Neural progenitor cell (in vitro differentiated cells): ENCODE data around the gene CACFD1. TPM values are rescaled to one million over a fixed set of nuclear protein-coding genes. Genes with fewer than 3 reads are reported as not detected.
A peak's percentile ranks its signal among the peaks of the same experiment; 100 is the strongest.

ENCODE experiments used
- DNase-seq: peaks from one replicate; pipeline ENCODE4 v3.0.0-alpha.2; 2016; ENCODE audit warnings: low spot score
- H2AFZ ChIP-seq: fragments of 200-600 bp; sonication (generic); replicated peaks from 2 replicates; pipeline ENCODE4 v1.6.1; 2016; ENCODE audit warnings: antibody characterized with exemption
- H3F3A ChIP-seq: fragments of 200-600 bp; sonication (generic); 2 replicates; pipeline ENCODE4 v1.6.1; 2016; ENCODE audit warnings: antibody characterized with exemption, low read depth
- H3K27ac ChIP-seq: fragments of 200-600 bp; sonication (generic); 2 replicates; pipeline ENCODE4 v1.5.1; 2016; ENCODE audit warnings: mild to moderate bottlenecking
- H3K27me3 ChIP-seq: fragments of 200-600 bp; sonication (generic); 2 replicates; pipeline ENCODE4 v1.6.1; 2016; ENCODE audit warnings: mild to moderate bottlenecking, moderate library complexity
- H3K36me3 ChIP-seq: fragments of 200-600 bp; sonication (generic); 2 replicates; pipeline ENCODE4 v1.5.1; 2016
- H3K4me1 ChIP-seq: fragments of 200-600 bp; sonication (generic); 2 replicates; pipeline ENCODE4 v1.6.1; 2016; ENCODE audit warnings: mixed run types
- H3K4me2 ChIP-seq: fragments of 200-600 bp; sonication (generic); 2 replicates; pipeline ENCODE4 v1.6.1; 2016
- H3K4me3 ChIP-seq: fragments of 200-600 bp; sonication (generic); 2 replicates; pipeline ENCODE4 v1.5.1; 2016
- H3K79me2 ChIP-seq: fragments of 200-600 bp; sonication (generic); 2 replicates; pipeline ENCODE4 v1.6.1; 2016; ENCODE audit warnings: low read depth
- H3K9ac ChIP-seq: fragments of 200-600 bp; sonication (generic); 2 replicates; pipeline ENCODE4 v1.6.1; 2016
- H3K9me3 ChIP-seq: fragments of 200-600 bp; sonication (generic); 2 replicates; pipeline ENCODE4 v1.5.1; 2016; ENCODE audit warnings: low read depth
- H4K20me1 ChIP-seq: fragments of 200-600 bp; sonication (generic); 2 replicates; pipeline ENCODE4 v1.6.1; 2016; ENCODE audit warnings: low read depth
- H3K27ac Mint-ChIP-seq: 3 replicates; pipeline ENCODE4 v1.8.0; 2021; ENCODE audit warnings: mixed read lengths
- H3K27me3 Mint-ChIP-seq: 2 replicates; pipeline ENCODE4 v1.8.0; 2022; ENCODE audit warnings: low read depth, mild to moderate bottlenecking, inconsistent platforms, moderate library complexity, mixed read lengths; ENCODE audit not compliant: insufficient read depth
- H3K36me3 Mint-ChIP-seq: 3 replicates; pipeline ENCODE4 v1.8.0; 2021; ENCODE audit warnings: mixed read lengths
- H3K4me1 Mint-ChIP-seq: 3 replicates; pipeline ENCODE4 v1.8.0; 2021; ENCODE audit warnings: mixed read lengths
- H3K4me3 Mint-ChIP-seq: 3 replicates; pipeline ENCODE4 v1.8.0; 2021; ENCODE audit warnings: mild to moderate bottlenecking, moderate library complexity, mixed read lengths
- H3K9me3 Mint-ChIP-seq: 3 replicates; pipeline ENCODE4 v1.8.0; 2020; ENCODE audit warnings: mixed read lengths
- CTCF ChIP-seq: fragments of 200-600 bp; sonication (generic); IDR thresholded peaks from 2 replicates; pipeline ENCODE4 v1.5.1; 2017; ENCODE audit warnings: antibody characterized with exemption, mild to moderate bottlenecking
- EZH2 ChIP-seq: fragments of 200-600 bp; sonication (generic); IDR thresholded peaks from 2 replicates; pipeline ENCODE4 v1.6.1; 2017; ENCODE audit warnings: antibody characterized with exemption, mild to moderate bottlenecking, moderate library complexity
- EZH2phosphoT487 ChIP-seq: fragments of 200-600 bp; sonication (generic); IDR thresholded peaks from 2 replicates; pipeline ENCODE4 v1.6.1; 2017; ENCODE audit warnings: antibody characterized with exemption
- total RNA-seq: library from RNA; depleted of rRNA; stranded (reverse); fragments of >200 nt; gene quantifications from 2 replicates; pipeline ENCODE4 v1.2.3, GENCODE V29; 2015; ENCODE audit warnings: low replicate concordance

The CACFD1 gene
- total RNA-seq, 1 donor from 2014 or later, result 15.7 TPM

- Mint-ChIP-seq H3K4me1 (peaks cover 9% of the 10 kb centered on the region), H3K4me3 (no peak overlapping the region), H3K27me3 (peaks cover 10% of the 10 kb centered on the region), H3K27ac (no peak overlapping the region), H3K36me3 (no peaks in the 10 kb centered on the region), H3K9me3 (no peaks in the 10 kb centered on the region)
- no peaks in the 10 kb centered on the region for H3K27me3 ChIP-seq
- no peaks in the 10 kb centered on the region for H4K20me1 ChIP-seq
- no peak overlapping the region for H3K27ac ChIP-seq
- no peak overlapping the region for H3K4me3 ChIP-seq
- H3K9me3 ChIP-seq, result no peaks in the 10 kb centered on the region
- no peaks in the 10 kb centered on the region for H3K79me2 ChIP-seq
- no peak overlapping the region for H3K4me2 ChIP-seq
- TF ChIP-seq EZH2, result no peak
- TF ChIP-seq CTCF, result no peak
- no peak for TF ChIP-seq EZH2phosphoT487
- H3K9ac ChIP-seq, result peak overlapping the region; percentile 13
- no peaks in the 10 kb centered on the region for H3K4me1 ChIP-seq
- DNase-seq, result no peak
- no peak overlapping the region for H2AFZ ChIP-seq
- no peaks in the 10 kb centered on the region for H3F3A ChIP-seq
- H3K36me3 ChIP-seq, result no peaks in the 10 kb centered on the region
Observed at GRCh38 chr9:133488686-133489252, 29.0 kb downstream of the CACFD1 start.

DNA sequence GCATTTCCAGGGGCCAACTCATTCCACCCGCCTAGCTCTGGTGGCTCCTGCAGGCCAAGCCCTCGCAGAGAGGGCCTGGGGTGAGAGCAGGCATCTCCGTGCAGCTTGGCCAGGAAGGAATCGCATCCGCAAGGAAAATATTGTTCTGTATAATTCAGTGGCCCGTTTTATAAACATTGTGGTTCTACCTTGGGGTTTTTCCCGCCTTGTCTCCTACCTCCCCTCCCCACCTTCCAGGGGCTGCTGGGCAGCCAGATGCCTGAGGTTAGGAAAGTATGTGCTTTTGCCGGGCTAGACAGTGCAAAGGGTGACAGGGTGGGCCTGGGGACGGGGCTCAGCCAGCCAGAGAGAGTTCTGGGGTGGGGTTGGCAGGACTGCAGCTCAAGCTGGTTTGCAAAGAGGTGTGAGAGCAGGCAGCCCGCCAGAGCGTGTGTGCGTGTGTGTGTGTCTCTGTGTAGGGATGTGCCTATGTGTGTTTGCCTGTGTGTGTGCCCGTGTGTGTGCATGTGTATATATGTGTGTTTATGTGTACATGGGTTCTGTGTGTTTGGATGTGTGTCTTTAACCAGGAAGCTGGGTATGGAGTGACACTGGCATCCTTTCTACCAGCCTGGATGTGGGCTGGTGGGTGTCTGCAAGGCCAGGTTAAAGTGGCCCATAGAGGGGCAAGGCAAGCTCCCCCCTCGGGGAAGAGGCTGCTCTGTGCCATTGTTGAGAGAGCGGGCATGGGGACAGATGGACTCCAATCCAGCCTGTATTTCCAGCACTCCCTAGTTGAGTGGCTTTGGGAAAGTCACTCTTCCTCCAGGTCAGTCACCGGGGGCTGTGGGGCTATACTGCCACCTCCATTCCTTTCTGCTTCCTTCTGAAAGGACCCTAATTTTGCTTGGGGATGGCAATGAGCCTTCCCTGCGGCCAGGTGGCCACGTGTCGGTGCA lies 29.7 kb downstream of the CACFD1 start:
- H3K9me3 ChIP-seq, result no peaks in the 10 kb centered on the region
- no peaks in the 10 kb centered on the region for H3K36me3 ChIP-seq
- peaks cover 10% of the 10 kb centered on the region for H3K27me3 Mint-ChIP-seq
- H3K4me3 Mint-ChIP-seq, result no peak overlapping the region
- H3K79me2 ChIP-seq, result no peaks in the 10 kb centered on the region
- H3F3A ChIP-seq, result no peaks in the 10 kb centered on the region
- H3K27ac ChIP-seq, result no peak overlapping the region
- DNase-seq, result no peak
- peaks cover 9% of the 10 kb centered on the region for H3K4me1 Mint-ChIP-seq
- no peaks in the 10 kb centered on the region for H3K4me1 ChIP-seq
- no peak overlapping the region for H2AFZ ChIP-seq
- no peak overlapping the region for H3K4me2 ChIP-seq
- no peaks in the 10 kb centered on the region for H3K27me3 ChIP-seq
- no peaks in the 10 kb centered on the region for H3K36me3 Mint-ChIP-seq
- no peaks in the 10 kb centered on the region for H4K20me1 ChIP-seq
- no peak overlapping the region for H3K4me3 ChIP-seq
- H3K27ac Mint-ChIP-seq, result no peak overlapping the region
- TF ChIP-seq EZH2 (no peak), CTCF (no peak), EZH2phosphoT487 (no peak)
- no peaks in the 10 kb centered on the region for H3K9me3 Mint-ChIP-seq
- peak overlapping the region; percentile 13 for H3K9ac ChIP-seq

- Mint-ChIP-seq H3K36me3 (no peaks in the 10 kb centered on the region), H3K27me3 (peaks cover 10% of the 10 kb centered on the region), H3K4me3 (no peak overlapping the region), H3K9me3 (no peaks in the 10 kb centered on the region), H3K4me1 (peaks cover 9% of the 10 kb centered on the region), H3K27ac (no peak overlapping the region)
- TF ChIP-seq EZH2phosphoT487, result no peak
- no peak for TF ChIP-seq CTCF
- TF ChIP-seq EZH2, result no peak
- H3K4me3 ChIP-seq, result no peak overlapping the region
- H2AFZ ChIP-seq, result no peak overlapping the region
- H3K4me2 ChIP-seq, result no peak overlapping the region
- H3K79me2 ChIP-seq, result no peaks in the 10 kb centered on the region
- no peaks in the 10 kb centered on the region for H3K36me3 ChIP-seq
- peaks cover under 1% of the 10 kb centered on the region for H3F3A ChIP-seq
- no peaks in the 10 kb centered on the region for H3K27me3 ChIP-seq
- DNase-seq, result no peak
- H3K9ac ChIP-seq, result no peak overlapping the region
- H3K4me1 ChIP-seq, result no peaks in the 10 kb centered on the region
- no peak overlapping the region for H3K27ac ChIP-seq
- no peaks in the 10 kb centered on the region for H4K20me1 ChIP-seq
- H3K9me3 ChIP-seq, result no peaks in the 10 kb centered on the region
Observed at GRCh38 chr9:133490201-133490681, 30.5 kb downstream of the CACFD1 start.
